Tongue (tissue), 2 donors: ENCODE results near the gene HS6ST3. TPM values are rescaled to one million over a fixed set of nuclear protein-coding genes. Genes with fewer than 3 reads are reported as not detected.

Experiments used
- DNase-seq: peaks from one replicate; pipeline ENCODE4 v3.0.0-alpha.2; 2015
- total RNA-seq: library from RNA; depleted of rRNA; stranded (reverse); fragments of >200 nt; gene quantifications from one replicate; pipeline ENCODE4 v1.2.3, GENCODE V29; 2014

The HS6ST3 gene
- total RNA-seq, 1 donor from 2014 or later: 1.8 TPM

DNA sequence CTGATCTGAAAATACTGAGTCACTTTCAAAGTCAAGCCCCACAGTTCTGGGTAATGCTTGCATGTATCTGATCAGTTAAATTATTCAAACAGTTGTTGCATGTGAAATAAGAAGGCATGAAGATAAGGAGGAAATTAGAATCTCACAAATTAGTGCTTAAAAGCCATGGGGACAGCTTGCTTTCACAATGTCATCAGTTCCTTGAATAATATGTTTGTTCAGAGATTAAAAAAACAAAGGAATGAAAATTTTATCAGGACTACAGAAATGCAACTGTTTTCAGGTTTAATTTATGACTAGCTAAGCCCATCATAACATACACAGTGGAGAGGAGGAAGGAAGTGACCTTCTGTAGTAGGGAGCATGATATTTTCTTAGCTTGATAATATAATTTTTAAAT lies 754.3 kb downstream of the HS6ST3 start:
- no peak for DNase-seq

DNA sequence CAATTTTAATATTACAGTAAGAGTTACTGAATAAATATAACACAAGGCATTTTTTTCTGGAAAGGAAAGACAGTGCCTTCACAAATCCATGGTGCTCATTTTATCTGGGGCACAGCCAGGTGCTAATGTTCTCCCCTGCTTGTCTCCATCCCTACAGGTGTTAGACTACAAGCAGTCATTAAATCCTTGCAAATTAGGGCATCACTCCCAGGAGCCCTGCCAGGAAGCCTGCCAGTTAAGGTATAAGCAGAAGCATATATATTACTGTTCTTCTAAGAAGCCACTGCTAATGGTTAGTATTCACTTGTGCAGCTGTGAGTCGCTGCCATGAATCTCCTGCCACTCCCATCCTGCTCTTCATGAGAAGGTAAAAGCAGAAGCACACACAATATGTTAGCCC lies 754.7 kb downstream of the HS6ST3 start:
- DNase-seq: no peak

DNA sequence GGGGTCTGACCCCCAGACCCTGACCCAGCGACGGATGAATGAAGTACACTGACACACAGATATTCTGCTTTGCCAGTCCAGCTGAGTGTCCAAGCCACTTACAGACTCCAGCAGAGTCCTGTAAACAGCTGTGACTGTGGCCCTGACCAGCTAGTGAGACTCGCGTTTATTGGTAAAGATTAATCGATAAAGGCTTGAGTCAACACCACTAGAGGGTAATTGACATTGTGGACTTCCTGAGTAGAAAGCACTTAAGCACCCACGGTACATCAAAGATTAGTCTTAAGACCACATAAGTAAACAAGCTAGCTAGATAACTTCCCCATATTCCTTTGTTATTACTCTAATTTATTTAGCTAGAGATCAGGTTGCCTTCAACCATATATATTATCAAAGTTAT lies 758.4 kb downstream of the HS6ST3 start:
- no peak for DNase-seq

DNA sequence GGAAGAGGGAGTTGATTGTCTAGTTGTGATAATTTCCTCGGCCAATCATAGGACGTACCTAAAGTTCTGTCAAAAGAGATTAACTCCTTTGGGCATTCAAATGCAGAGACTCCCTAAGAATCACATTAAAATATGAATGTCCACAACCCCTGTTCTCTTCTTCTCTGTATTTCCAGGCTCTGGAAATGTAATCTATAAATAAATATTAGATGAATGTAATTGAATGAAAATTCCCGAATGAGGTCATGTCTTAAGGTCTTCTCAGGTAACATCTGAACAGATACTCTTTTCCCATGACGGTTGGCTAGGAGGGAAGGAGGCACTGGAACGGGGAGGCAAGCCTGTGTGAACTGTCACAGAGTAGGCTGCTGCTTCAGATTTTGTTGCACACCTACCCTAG lies 759.2 kb downstream of the HS6ST3 start:
- DNase-seq: no peak

DNA sequence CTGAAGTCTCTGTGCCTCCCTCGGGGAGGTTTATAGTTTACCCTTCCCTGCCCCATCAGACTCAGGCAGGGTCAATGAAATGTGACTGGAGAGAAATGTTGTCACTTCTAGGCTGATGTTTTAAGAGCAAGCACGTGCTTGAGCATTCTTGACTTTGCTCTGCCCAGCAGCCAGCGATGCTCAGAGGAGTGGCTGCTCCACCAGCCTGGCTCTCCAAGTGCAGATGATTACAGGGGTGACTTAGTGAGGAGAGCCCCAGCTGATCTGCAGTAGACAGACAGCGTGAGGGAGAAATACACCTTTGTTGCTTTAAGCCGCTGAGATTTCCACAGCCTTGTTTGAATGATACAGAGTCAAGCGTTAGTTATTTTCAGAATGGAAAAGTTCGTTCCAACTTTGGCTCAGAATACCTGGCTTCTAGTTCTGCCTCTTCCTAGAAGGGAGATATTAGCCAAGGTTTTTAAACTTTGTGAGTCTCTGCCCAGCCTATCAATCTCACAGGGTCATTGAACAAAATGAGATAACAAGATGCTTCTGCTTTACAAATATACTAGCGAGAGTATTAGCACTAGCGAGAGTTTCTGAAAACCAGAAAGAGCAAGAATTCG lies 760.7 kb downstream of the HS6ST3 start:
- no peak for DNase-seq

DNA sequence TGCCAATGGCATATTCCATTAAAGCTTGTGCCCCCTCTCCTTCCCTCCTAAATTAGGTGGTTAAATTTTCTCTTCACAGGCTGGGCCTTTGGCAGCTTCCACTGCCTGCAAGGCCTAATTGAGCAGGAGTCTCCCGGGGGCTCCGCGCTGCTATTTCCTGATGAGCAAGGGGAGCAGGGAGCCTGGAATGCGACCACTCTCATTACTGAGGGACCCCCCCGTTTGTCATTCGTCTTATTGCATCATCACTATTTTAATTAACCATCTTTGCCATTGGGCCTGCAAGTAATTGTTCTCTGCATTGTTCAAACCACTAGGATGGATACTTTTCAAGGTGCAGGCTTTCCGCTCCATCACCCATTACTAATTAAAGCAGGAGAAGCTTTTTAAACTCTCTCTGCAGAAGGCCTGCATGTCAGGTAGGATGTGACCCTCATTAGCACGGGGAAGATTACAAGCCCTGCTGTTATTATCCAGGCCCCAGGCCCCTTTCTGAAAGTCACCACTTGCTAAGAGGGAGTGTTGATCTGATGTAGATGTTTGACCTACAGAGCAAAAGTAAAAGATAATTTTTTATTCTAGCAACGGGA lies 762.0 kb downstream of the HS6ST3 start:
- DNase-seq: no peak

DNA sequence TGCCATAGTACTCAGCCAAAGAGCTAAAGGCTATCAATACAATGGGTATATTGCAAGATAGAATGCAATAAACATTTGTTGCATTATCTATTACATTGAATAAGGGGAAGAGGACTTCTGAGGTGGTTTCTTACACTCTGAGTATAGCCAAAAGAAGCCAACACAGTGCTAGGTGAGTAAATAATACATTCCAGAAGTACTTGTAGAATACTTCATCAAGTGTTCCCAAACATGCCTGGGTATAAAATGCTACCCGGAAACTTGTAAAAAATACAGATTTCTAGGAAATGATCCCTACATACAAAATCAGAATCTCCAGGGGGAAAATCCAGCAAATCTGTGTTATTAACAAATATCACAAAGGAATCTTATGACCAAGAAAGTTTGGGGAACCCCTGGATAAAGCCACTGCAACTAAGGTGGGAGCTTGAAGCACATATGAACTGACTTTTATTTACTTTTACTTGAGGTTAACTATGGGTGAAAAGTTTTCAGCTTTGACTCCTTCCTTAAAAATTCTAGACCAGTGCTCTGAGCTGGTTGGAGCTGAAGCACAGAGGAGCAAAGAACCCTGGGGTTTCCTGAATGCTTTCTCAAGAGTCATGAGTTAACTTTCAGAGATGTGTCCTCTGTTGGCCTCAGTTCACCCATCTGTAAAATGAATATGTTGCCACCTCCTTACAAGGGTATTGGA lies 768.4 kb downstream of the HS6ST3 start:
- no peak for DNase-seq

DNA sequence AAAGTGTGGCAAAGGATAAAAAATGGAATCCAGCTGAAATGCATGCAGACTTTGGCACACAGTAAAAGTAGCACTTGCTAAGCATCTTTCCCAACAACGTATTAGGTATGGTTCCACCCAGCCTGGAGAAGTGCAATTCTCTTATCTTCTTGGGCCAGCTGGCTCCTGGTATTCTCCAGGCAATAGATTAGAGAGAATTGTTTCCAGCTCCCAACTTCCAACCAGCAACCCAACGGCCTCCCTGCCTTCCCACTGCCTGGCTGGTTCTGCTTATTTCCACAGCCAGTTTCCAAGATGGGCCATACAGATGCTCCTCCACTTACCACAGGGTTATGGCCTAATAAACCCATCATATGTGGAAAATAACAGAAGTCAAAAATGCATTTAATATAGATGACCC lies 771.0 kb downstream of the HS6ST3 start:
- peak; percentile 77 for DNase-seq

DNA sequence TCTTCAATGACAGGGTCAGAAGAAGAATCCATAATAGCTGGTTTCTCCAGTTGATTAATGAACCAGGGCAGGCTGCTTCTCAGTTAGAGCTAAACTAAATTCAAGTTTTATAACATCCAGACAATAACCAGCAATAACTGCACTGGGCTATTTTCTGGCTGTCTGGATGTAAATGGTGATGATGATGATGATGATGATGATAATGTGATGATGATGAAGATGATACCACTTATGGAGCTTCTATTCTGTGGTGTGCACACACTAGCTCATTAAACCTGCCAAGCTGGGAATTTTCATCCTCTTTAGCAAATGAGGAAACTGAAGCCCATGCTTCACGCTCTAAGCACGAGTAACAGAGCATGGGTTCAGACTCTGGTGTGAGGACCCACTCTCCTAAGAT lies 772.2 kb downstream of the HS6ST3 start:
- DNase-seq: no peak

DNA sequence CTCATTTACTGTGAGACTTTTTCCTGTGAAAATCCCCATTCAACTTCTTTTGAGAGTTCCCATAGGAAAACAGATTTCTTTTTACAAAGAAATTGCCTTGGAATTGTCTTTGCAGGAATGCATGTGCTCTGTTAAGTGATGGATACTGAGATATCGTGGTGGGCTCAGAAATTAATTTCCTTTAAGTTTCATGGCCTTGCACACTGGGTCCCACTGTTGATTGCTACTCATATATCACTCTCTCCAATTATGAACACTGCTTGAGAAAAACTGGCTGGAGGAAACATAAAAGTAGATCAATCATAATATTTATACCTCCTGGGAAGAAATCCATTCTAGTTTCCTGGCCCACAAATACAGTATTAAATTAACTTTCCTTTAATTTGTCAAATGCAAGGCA lies 773.1 kb downstream of the HS6ST3 start:
- no peak for DNase-seq

DNA sequence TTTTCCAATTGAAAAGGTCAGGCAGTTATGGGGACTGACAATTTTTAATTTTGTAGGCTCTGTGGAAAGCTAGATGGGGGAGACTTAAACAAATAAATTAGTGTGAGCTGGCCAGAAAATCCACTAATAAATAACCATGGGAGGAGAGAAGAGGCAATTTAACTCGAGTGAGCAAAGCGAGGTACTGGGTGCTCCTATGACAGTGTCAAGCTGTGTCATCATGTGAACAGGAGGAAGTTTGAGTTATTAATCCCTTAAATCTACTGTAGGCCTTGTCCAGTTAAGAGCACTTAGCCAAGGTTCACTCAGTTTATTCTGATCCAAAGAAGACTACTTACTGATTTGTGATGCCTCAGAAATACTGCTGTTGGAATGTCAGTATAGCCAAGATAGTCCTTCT lies 781.6 kb downstream of the HS6ST3 start:
- no peak for DNase-seq

DNA sequence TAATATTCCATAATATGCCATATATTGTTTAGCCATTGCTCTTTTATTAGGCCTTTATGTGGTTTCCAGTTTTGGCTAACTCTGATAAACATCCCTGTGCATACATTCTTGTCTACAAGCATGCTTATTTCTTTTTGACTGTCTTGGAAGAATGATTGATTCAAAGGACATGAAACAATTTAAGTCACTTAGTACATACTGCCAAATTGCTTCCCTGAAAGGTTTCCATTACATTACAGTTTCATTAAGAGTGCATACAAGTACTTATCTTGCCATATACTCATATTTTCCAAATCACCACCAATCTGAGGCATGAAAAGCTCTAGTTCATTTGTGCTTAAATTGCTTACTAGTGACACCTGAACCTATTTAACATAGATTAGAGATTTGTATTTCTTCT lies 790.5 kb downstream of the HS6ST3 start:
- DNase-seq: no peak

Other genes starting within 250 kb of the HS6ST3 start
- 64.8 TPM for gene UGGT2, start 36.7 kb upstream of the HS6ST3 start, total RNA-seq